Inflammatory macrophage treated with lipopolysaccharide for 1 hour (primary cell): ENCODE data around the gene NCK2.
A peak's percentile ranks its signal among the peaks of the same experiment; 100 is the strongest.

Experiments
- DNase-seq, 2 donors: peaks; one replicate each; pipeline ENCODE4 v3.0.0-alpha.2; 2020 to 2022

The NCK2 gene

GRCh38 chr2:105744909-105745853, at the start of gene NCK2:
Gene NCK2, plus strand, starts transcription at chr2:105744912. Its CDS starts 110,152 bp downstream, at chr2:105855064.
- peak in 1 of 2 donors; percentile 20 for DNase-seq

- DNase-seq, result no peak
These were observed 46.8 kb upstream of the NCK2 start for GRCh38 chr2:105697781-105698449.

- DNase-seq, result no peak
These were observed 45.9 kb upstream of the NCK2 start for GRCh38 chr2:105698820-105699219.

- DNase-seq, result no peak
These were observed 43.7 kb upstream of the NCK2 start for GRCh38 chr2:105701042-105701441.

GRCh38 chr2:105708697-105709096, 36.0 kb upstream of the NCK2 start:
- no peak for DNase-seq

- no peak for DNase-seq
These were observed 33.3 kb upstream of the NCK2 start for GRCh38 chr2:105711394-105711793.

- DNase-seq, result no peak
These were observed 32.4 kb upstream of the NCK2 start for GRCh38 chr2:105712166-105712915.

GRCh38 chr2:105712981-105713596, 31.6 kb upstream of the NCK2 start:
- DNase-seq, result peak; percentile 6 to 29

- no peak for DNase-seq
These were observed 30.6 kb upstream of the NCK2 start for GRCh38 chr2:105714141-105714540.

- DNase-seq, result peak; percentile 6 to 36
These were observed 25.7 kb upstream of the NCK2 start for GRCh38 chr2:105718846-105719481.

GRCh38 chr2:105721991-105722511, 22.7 kb upstream of the NCK2 start:
- DNase-seq, result no peak

GRCh38 chr2:105722726-105723297, 21.9 kb upstream of the NCK2 start:
- DNase-seq, result no peak

- peak; percentile 20 to 29 for DNase-seq
These were observed 21.3 kb upstream of the NCK2 start for GRCh38 chr2:105723431-105723830.

- DNase-seq, result no peak
These were observed 19.3 kb upstream of the NCK2 start for GRCh38 chr2:105725388-105725787.

- no peak for DNase-seq
These were observed 14.5 kb upstream of the NCK2 start for GRCh38 chr2:105730170-105730569.

- DNase-seq, result no peak
These were observed 13.2 kb upstream of the NCK2 start for GRCh38 chr2:105731511-105731910.

- DNase-seq, result no peak
These were observed 12.6 kb upstream of the NCK2 start for GRCh38 chr2:105732101-105732500.

- no peak for DNase-seq
These were observed 11.6 kb upstream of the NCK2 start for GRCh38 chr2:105732955-105733607.

- DNase-seq, result no peak
These were observed 10.8 kb upstream of the NCK2 start for GRCh38 chr2:105733875-105734274.

- DNase-seq, result no peak
These were observed 9.8 kb upstream of the NCK2 start for GRCh38 chr2:105734762-105735538.
